UCSD-AML1 (cell line): Measurements from ENCODE around the gene PTPRN2.

ENCODE experiments used
- DNase-seq: peaks from one replicate; lab custom pipeline; 2025; ENCODE audit not compliant: unreplicated experiment; lab: John Stamatoyannopoulos, UW

Gene PTPRN2

GRCh38 chr7:158111049-158111751 is 476.4 kb downstream of the PTPRN2 start:
- no peak for DNase-seq

GRCh38 chr7:158110661-158111048 is 477.0 kb downstream of the PTPRN2 start:
- no peak for DNase-seq

- DNase-seq: no peak
Observed at GRCh38 chr7:158110034-158110590, 477.5 kb downstream of the PTPRN2 start.

- DNase-seq: no peak
Observed at GRCh38 chr7:158109364-158110033, 478.1 kb downstream of the PTPRN2 start.

- DNase-seq: no peak
Observed at GRCh38 chr7:158108646-158109293, 478.9 kb downstream of the PTPRN2 start.

- DNase-seq: no peak
Observed at GRCh38 chr7:158107806-158108205, 479.8 kb downstream of the PTPRN2 start.

- DNase-seq: no peak
Observed at GRCh38 chr7:158106272-158106671, 481.4 kb downstream of the PTPRN2 start.

- DNase-seq: no peak
Observed at GRCh38 chr7:158103378-158103777, 484.2 kb downstream of the PTPRN2 start.

GRCh38 chr7:158102897-158103296 is 484.7 kb downstream of the PTPRN2 start:
- no peak for DNase-seq

- DNase-seq: no peak
Observed at GRCh38 chr7:158101821-158102450, 485.7 kb downstream of the PTPRN2 start.

GRCh38 chr7:158098125-158099030 is 489.2 kb downstream of the PTPRN2 start:
- no peak for DNase-seq

- no peak for DNase-seq
Observed at GRCh38 chr7:158097453-158098124, 490.0 kb downstream of the PTPRN2 start.

GRCh38 chr7:158097106-158097452 is 490.5 kb downstream of the PTPRN2 start:
- DNase-seq: no peak

- no peak for DNase-seq
Observed at GRCh38 chr7:158096582-158096981, 491.0 kb downstream of the PTPRN2 start.

- DNase-seq: no peak
Observed at GRCh38 chr7:158094671-158095226, 492.9 kb downstream of the PTPRN2 start.

- DNase-seq: no peak
Observed at GRCh38 chr7:158094046-158094445, 493.6 kb downstream of the PTPRN2 start.

- no peak for DNase-seq
Observed at GRCh38 chr7:158093156-158093796, 494.3 kb downstream of the PTPRN2 start.

GRCh38 chr7:158087196-158087595 is 500.4 kb downstream of the PTPRN2 start:
- DNase-seq: no peak
